HG03060 (cell line): ENCODE measurements around the gene ANKRD44.
A peak's percentile ranks its signal among the peaks of the same experiment; 100 is the strongest.

Source experiments
- ATAC-seq: cut with Tn5 transposase; IDR thresholded peaks from one replicate; pipeline ENCODE4 v1.9.1; 2021; ENCODE audit warnings: low read depth, moderate number of reproducible peaks; ENCODE audit not compliant: unreplicated experiment

ANKRD44 gene

DNA sequence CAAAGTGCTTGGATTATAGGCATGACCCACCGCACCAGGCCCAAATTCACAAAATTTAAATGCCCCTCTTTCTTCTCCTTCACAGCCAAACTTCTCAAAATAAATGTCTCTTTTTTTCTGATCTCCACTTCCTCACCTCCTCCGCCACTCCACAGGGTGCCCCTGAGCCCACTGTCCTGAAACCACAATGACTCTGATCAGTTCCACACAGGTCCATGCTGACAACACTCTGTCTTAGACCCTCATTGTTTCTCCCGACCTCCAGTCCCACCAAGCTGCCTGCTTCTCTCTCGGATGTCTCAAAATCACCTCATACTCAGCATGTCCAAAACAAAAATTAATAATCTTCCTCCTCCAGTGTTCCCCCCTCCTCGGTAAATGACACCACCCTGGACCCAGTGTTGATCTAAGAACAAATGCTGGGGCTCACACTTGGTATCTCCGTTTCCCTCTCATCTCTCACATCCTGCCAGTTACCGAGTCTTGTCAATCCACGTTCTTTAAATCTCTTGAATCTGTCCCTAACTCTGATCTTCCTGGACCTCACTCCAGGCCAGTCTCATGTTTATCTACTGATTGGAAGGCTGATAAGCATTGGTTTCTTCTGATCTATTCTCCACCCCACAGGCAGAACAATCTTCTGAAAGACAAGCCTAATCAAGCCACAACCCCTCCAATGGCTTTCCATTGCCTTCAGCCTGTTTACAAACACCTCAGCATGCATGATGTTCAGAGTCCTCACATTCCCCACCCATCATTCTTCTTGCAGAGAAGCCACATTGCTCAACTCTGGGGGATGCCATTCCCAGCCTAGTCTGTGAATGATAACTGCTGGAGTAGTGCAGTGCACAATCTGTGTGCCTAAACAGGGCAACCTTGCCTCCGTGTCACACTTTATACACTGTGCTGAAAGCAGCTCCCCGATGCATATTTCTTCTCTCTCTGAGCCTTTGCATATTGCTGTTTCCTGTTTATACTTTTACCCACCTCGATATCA, 12.4 kb upstream of the ANKRD44 start:
- no peak for ATAC-seq

DNA sequence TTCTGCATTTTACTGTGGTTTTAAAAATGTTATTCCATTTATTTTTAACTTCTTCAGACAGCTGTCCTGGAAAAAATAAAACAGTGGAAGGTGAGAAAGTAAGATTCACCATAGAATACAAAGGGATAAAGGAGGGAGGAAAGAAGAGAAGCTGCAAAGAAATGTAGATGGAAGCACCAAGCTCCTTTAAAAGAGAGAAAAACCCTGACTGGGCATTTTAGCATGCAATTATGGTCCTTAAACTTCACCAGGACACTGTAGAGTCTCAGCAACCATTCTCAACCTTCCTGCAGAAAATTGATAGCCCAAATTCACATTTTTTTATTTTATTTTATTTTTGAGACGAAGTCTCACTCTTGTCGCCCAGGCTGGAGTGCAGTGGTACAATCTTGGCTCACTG, 11.6 kb upstream of the ANKRD44 start:
- ATAC-seq: no peak

DNA sequence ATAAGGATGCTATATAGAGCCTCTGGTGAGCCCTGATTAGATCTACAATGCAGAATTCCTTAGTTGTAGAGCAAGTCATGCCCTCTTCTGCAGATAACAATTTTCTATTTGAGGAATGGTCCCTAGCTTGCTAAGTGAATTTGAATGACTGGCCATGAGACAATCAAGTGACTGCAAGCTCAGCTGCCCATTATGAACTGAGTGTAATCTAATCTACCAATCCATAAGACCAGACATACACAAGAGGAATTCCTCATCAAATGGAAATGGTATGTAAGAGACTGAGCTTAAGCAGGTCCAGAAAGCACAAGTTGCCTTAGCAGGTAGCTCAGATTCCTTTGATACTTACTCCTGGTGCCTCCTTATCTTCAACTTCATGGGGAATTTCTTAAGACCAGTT, 4.8 kb upstream of the ANKRD44 start:
- ATAC-seq: no peak

- no peak for ATAC-seq
These were observed 1.6 kb upstream of the ANKRD44 start for GRCh38 chr2:197312186-197312585.

DNA sequence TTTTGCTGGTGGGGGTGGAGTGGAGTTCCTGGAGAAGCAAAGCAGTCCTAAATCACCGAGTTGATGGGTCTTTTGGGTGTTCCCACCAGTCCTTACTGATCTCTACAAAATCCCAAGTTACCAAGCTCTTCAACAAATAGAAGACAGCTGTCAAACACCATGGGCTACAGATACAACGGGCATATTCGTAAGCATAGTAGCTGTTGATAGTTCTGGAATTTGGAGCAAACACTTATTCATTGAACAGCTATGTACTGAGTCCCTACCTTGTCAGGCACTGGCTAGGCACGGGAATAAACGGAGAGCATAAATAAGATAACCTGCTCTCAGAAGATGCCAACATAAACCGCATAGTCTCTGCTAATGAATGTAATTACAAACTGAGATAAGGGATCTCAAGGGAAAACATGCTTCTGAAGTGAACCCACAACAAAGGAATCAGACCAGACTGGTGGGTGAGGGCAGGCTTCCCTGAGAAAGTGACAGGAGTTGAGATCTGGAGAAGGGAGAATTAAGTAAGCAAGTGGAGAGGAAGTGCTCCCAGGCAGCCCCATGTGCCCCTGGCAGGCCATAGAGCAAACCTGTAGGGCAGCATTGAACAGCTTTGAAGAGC, 947 bp upstream of the ANKRD44 start:
- no peak for ATAC-seq

- ATAC-seq: no peak
These were observed 424 bp upstream of the ANKRD44 start for GRCh38 chr2:197310987-197311420.

DNA sequence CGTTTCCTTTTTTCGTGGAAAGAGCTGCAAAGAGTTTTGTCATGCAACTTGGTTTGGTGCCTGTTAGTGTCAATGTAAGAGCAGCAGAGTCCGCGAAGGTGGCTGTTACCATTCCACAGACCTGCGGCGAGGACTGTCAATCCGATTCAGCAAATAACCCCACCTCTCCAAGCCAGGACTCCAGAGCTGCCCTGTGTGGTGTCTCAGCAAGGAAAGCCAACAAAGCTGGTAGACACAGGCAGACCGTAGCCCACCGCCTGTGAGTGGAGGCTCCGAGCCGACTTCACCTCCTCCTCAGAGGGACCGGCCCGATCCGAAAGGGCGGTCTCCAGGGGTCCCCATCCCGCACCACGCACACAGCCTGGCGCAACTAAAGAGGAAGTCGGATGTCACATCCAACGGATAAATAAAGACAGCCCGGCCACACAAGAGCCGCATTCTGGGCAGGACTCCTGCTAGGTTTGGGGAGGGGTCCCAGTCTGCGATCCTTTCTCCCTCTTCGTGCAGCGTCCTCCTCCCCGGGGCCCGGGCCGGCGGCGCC, 819 bp downstream of the ANKRD44 start:
- no peak for ATAC-seq

DNA sequence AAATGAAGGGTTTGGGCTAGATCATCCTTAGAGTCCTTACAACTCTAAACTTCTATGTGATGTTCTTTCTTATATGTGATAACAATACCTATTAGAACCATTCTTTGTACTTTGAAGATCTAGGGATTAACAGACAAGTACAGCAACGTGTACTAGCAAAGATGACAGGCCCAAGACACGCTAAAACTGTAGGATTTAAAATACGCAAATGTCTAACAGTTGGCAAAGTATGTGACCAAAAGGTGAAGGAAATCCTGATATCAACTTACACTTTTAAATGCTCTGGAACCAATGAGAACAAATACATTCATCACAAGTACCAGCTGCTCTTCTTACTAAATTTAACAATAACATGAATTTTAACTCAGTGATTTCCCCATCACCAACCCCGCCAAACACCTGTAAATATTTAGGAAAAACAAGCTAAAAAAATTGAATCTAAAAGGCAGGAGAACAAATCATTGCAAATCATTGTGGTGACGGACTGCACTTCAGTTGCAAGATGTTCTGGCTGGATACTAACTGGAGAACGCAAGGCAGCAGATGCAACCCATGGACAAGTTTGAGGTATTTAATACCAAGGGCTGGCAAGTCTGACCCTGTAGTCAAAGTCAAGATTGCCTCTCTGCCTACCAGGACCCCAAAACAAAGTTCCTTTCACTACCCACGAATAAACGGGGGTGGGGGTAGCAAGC, 1.4 kb downstream of the ANKRD44 start:
- no peak for ATAC-seq

DNA sequence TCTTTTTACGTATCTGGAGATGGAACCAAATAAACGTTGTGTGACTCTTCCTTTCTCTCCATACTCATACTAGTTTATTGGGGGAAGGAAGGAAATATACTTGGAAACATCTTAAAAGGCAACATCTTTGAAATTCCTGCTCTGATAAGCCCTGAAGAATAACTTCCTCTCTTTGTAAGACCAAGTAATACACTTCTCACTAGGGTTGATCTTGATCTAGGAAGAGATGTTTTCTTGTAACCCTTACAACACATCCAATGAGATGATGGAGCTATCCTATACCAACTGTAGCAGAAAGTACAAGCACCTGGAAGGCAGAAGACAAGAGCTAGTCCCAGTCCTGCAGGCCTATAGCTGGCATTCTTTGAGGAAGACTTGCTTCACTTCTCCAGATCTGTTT, 2.0 kb downstream of the ANKRD44 start:
- no peak for ATAC-seq

GRCh38 chr2:197307933-197308521, 2.6 kb downstream of the ANKRD44 start:
- no peak for ATAC-seq

DNA sequence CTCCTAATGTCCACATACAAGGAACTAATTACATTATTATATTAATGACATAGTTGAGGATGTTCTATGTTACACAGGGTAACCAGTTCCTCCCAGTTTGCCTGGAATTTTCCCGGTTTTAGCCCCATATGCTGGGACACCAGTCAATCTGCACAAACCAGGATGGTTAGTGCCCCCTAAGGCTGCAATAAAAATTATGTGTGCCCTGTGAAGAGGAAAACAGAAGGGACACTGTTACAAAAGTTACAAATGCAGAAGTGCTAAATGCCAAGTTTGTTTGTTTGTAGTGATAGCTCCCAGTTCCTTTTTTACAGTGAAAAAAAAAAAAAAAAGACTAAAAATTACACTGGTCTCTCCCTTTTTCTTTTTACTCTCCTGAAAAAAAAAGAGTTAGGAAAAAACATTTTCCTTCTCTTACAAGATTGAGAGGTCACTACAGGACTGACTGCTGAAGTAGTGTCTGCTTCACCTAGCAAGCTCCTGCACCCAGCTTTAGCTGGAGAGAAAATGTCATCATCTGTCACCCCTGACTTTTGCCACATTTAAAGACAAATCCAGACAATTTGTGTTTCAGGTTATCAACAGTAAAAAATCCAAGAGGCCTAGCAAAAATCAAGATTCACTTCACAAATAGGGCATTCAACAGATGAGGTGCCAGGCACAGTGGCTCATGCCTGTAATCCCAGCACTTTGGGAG, 3.2 kb downstream of the ANKRD44 start:
- ATAC-seq: no peak

- ATAC-seq: no peak
These were observed 3.9 kb downstream of the ANKRD44 start for GRCh38 chr2:197306696-197307040.

DNA sequence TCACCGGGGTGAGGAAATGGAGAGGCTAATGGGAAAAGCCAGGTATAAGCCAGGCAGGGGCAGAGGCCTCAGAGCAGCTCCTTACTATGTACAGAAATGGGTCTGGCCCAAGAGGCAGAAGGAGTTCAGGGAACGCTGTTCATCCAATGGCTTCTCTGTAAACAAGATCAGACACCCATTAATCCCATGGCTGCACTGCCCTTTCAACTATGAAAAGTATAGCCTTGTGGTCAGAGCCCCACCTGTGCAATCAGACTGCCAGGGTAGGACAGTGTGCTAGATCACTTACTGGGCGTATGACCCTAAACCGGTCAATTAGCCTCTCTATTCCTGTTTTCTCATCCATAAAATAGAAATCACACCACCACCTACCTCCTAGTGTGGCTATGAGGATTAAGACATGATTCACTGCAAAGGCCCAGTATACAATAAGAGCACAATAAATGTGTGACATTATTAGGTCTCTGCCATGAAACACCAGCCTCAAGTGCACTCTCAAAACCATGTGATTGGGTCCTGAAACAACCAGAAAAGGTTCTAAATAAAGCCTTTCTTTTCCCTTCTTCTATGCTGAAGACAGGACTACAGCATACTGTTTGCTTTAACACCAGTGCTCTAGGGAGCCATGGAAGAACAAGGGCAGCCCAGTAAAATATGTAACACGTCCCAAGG, 4.4 kb downstream of the ANKRD44 start:
- ATAC-seq: no peak

- peak; percentile 25 for ATAC-seq
These were observed 6.0 kb downstream of the ANKRD44 start for GRCh38 chr2:197304556-197305011.

- no peak for ATAC-seq
These were observed 10.4 kb downstream of the ANKRD44 start for GRCh38 chr2:197300139-197300538.

DNA sequence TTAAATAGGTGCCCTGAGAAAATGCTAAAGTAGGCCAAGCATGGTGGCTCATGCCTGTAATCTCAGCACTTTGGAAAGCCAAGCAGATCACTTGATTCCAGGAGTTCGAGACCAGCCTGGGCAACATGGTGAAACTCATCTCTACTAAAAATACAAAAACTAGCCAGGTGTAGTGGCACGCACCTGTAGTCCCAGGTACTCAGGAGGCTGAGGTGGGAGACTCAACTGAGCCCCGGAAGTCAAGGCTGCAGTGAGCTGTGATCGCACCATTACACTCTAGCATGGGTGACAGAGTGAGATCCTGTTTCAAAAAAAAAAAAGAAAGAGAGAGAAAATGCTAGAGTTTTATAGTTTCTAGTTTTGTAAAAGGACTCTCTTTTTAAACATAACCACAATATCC, 12.0 kb downstream of the ANKRD44 start:
- ATAC-seq: no peak

DNA sequence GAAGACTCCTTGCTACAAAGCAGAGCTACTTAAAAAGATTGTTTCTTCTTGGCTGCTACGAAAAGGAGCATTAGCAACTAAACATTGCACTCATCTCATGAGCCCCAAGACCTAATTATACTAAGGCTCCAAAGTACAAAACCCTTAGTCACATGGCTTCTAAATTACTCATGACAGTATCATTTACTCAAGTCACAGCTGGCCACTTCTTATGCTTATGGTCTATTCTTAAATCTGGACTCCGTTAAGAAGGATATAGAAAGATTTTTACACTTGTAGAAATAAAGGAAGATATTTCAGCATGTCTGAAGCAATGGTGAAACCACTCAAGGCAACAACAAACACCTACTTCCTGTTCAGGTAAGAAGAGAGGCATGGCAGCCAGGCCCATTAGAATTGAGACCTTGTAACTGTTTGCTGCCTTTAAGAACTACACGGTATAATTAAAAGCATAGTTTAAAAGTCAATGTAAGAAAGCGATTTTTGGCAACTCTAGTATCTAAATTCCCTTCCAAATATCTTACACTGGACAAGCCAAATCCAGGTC, 12.7 kb downstream of the ANKRD44 start:
- ATAC-seq: no peak

- ATAC-seq: no peak
These were observed 13.3 kb downstream of the ANKRD44 start for GRCh38 chr2:197297266-197297665.

GRCh38 chr2:197296835-197297234, 13.7 kb downstream of the ANKRD44 start:
- no peak for ATAC-seq
